GM12801 (cell line): Measurements from ENCODE around the gene ROR1.

ENCODE experiments used
- CTCF ChIP-seq: IDR thresholded peaks from one replicate; pipeline ENCODE4 v1.5.1; 2011; ENCODE audit warnings: control low read depth; ENCODE audit not compliant: insufficient read length; ENCODE audit errors: extremely low read depth

Gene ROR1

GRCh38 chr1:63870152-63870551, 96.3 kb downstream of the ROR1 start:
- TF ChIP-seq CTCF: no peak

GRCh38 chr1:63871463-63871862, 97.6 kb downstream of the ROR1 start:
- TF ChIP-seq CTCF: no peak

- TF ChIP-seq CTCF: no peak
Observed at GRCh38 chr1:63873751-63874150, 99.9 kb downstream of the ROR1 start.

GRCh38 chr1:63874278-63874880, 100.6 kb downstream of the ROR1 start:
- no peak for TF ChIP-seq CTCF

- TF ChIP-seq CTCF: no peak
Observed at GRCh38 chr1:63875636-63876035, 101.8 kb downstream of the ROR1 start.

- no peak for TF ChIP-seq CTCF
Observed at GRCh38 chr1:63877021-63877767, 103.4 kb downstream of the ROR1 start.

GRCh38 chr1:63877816-63878215, 104.0 kb downstream of the ROR1 start:
- no peak for TF ChIP-seq CTCF
